ENCODE results near the gene HSPB3.

DNA sequence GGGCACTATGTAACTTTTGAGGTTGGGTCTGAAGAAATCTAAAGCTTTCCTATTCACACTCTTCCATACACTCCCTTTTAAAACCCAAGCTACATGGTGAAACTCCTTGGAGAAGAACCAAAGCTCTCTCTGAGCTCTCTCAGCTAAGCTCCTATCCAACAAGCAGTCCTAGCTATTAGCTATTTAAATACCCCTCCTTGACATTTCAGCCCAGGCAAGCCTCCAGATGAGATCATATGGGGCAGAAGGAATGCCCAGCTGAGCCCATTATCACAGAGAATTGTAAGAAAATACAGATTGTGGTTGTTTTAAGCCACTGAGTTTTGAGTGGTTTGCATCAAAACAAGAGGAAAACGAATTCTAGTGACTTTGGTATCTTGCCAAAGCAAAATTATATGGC is 15.2 kb downstream of the HSPB3 start:
- TF ChIP-seq EP300 (IDR thresholded peaks at IDR 0.05; ENCODE audit: borderline replicate concordance in 1 of 2, low read depth in 2 of 2, low read length in 2 of 2) (no peak), CTCF (IDR thresholded peaks at IDR 0.05; ENCODE audit: control extremely low read depth in 1 of 3, insufficient read depth in 1 of 3, low read depth in 1 of 3, low read length in 3 of 3) (no peak)

Measured in H1 (cell line).